Brain pericyte (primary cell): ENCODE measurements around the gene TTBK1.

Experiments used
- DNase-seq: peaks from one replicate; pipeline ENCODE4 v3.0.0-alpha.2; 2012; ENCODE audit warnings: low read depth, low spot score

The TTBK1 gene

GRCh38 chr6:43223175-43223574, 20.1 kb upstream of the TTBK1 start:
- DNase-seq: no peak

- DNase-seq: no peak
Observed at GRCh38 chr6:43226192-43226851, 17.0 kb upstream of the TTBK1 start.

GRCh38 chr6:43228951-43229802, 14.1 kb upstream of the TTBK1 start, which contains the start of gene DNPH1:
Gene DNPH1, minus strand, starts transcription at chr6:43229481. Its CDS starts 25 bp downstream, at chr6:43229456.
- no peak for DNase-seq

- no peak for DNase-seq
Observed at GRCh38 chr6:43229803-43230620, 13.3 kb upstream of the TTBK1 start.

GRCh38 chr6:43231053-43231452, 12.2 kb upstream of the TTBK1 start:
- DNase-seq: no peak

GRCh38 chr6:43231735-43232450, 11.4 kb upstream of the TTBK1 start:
- no peak for DNase-seq

- DNase-seq: no peak
Observed at GRCh38 chr6:43235841-43236240, 7.4 kb upstream of the TTBK1 start.

- DNase-seq: no peak
Observed at GRCh38 chr6:43239054-43239453, 4.2 kb upstream of the TTBK1 start.

- no peak for DNase-seq
Observed at GRCh38 chr6:43240950-43241349, 2.3 kb upstream of the TTBK1 start.

- DNase-seq: no peak
Observed at GRCh38 chr6:43241446-43241845, 1.8 kb upstream of the TTBK1 start.

GRCh38 chr6:43243664-43244321, 512 bp downstream of the TTBK1 start:
- no peak for DNase-seq

GRCh38 chr6:43246301-43247113, 3.2 kb downstream of the TTBK1 start:
- DNase-seq: no peak

GRCh38 chr6:43247114-43247999, 4.1 kb downstream of the TTBK1 start:
- no peak for DNase-seq

GRCh38 chr6:43248101-43248500, 4.8 kb downstream of the TTBK1 start:
- DNase-seq: no peak

GRCh38 chr6:43248791-43249190, 5.5 kb downstream of the TTBK1 start:
- DNase-seq: no peak

GRCh38 chr6:43250992-43251373, 7.7 kb downstream of the TTBK1 start:
- no peak for DNase-seq

- DNase-seq: no peak
Observed at GRCh38 chr6:43253401-43253800, 10.1 kb downstream of the TTBK1 start.

GRCh38 chr6:43254138-43254817, 11.0 kb downstream of the TTBK1 start:
- no peak for DNase-seq

GRCh38 chr6:43254846-43255245, 11.6 kb downstream of the TTBK1 start:
- DNase-seq: no peak
